ENCODE results near the gene UBE2E3.
A peak's percentile ranks its signal among the peaks of the same experiment; 100 is the strongest.

UBE2E3 gene

GRCh38 chr2:180978903-180979748 is 1.3 kb upstream of the UBE2E3 start:
- no peak for DNase-seq (ENCODE audit: low spot score)

- no peak for DNase-seq (ENCODE audit: low spot score)
Observed at GRCh38 chr2:180979749-180980105, 678 bp upstream of the UBE2E3 start.

GRCh38 chr2:180980943-180981911 is 822 bp downstream of the UBE2E3 start:
- peak; percentile 67 for DNase-seq (ENCODE audit: low spot score)

- DNase-seq (ENCODE audit: low spot score) = no peak
Observed at GRCh38 chr2:180983468-180984242, 3.2 kb downstream of the UBE2E3 start.

- no peak for DNase-seq (ENCODE audit: low spot score)
Observed at GRCh38 chr2:180985771-180986395, 5.5 kb downstream of the UBE2E3 start.

- DNase-seq (ENCODE audit: low spot score) = no peak
Observed at GRCh38 chr2:180987146-180987545, 6.7 kb downstream of the UBE2E3 start.

DNA sequence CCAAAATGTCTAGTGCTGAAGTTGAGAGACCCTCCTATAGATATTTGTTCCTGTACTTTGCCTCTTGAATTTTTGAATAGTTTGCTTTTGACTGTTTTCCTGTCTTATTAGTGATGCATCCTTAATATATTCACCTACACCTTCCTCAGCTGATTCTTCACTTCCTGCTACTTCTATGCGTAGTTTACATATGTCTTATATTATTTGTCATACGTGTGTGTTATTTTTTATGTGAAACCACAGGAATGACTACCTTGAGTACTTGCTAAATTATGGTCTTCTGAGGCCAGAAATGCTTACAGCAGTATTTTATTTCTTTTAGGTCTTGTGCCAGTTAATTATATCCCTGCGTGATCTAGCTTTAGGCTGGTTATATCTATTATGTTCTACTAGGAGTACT is 9.9 kb downstream of the UBE2E3 start:
- DNase-seq (ENCODE audit: low spot score) = no peak

GRCh38 chr2:180990794-180991193 is 10.4 kb downstream of the UBE2E3 start:
- DNase-seq (ENCODE audit: low spot score) = no peak

DNA sequence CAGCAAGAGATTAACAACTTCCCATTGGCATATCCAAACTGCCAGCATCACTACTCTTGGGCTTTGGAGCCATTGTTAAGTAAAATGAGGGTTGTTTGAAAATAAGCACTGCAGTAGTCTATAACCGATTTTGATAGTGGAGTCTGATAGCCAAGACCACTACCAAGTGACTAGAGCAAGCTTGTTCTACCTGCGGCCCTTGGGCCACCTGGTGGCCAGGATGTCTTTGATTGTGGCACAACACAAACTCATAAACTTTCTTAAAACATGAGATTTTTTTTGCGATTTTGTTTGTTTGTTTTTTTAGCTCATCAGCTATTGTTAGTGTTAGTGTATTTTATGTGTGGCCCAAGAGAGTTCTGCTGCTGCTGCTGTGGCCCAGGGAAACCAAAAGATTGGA is 11.0 kb downstream of the UBE2E3 start:
- no peak for DNase-seq (ENCODE audit: low spot score)

GRCh38 chr2:180991820-180992219 is 11.4 kb downstream of the UBE2E3 start:
- no peak for DNase-seq (ENCODE audit: low spot score)

DNA sequence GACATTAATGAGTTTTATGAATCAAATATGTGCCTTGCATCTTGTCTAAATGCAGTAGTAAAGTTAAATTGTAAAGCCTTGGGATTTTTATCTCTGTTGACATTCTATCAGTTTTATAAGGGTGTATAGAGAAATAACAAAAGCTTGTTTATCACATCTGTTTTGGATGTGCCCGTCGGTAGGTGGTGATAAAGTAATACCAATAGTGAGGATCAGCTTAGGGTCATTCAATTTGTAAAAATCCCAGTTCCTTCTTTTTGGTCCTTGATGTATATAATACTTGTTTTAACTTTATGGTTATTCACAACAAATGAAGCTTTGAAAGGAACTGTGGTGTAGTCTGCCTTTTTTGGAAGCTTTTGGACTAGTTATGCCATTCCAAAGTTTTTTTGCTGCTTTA is 12.6 kb downstream of the UBE2E3 start:
- DNase-seq (ENCODE audit: low spot score) = no peak

- no peak for DNase-seq (ENCODE audit: low spot score)
Observed at GRCh38 chr2:180999274-180999964, 19.0 kb downstream of the UBE2E3 start.

GRCh38 chr2:181004647-181005325 is 24.4 kb downstream of the UBE2E3 start:
- DNase-seq (ENCODE audit: low spot score) = no peak

GRCh38 chr2:181005326-181005655 is 24.9 kb downstream of the UBE2E3 start:
- no peak for DNase-seq (ENCODE audit: low spot score)

DNA sequence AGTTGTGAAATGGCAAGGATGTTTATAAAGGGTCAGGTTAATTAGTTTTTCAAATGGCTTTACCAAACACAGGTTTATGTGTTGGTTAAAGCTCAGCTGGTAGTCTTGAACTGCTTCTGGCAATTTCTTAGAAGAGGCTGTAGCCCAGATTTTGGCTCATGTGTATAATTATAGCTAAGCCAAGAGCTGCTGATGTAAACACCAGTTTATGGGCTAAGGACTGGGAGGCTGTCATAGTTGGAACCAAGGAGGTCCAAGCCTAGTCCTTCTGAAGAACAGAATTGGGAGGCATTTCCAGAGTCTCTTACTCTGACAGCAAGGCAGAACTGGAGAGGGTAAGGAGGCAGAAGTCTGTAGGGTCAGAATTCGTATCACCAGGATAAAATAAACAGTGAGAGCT is 25.4 kb downstream of the UBE2E3 start:
- no peak for DNase-seq (ENCODE audit: low spot score)

DNA sequence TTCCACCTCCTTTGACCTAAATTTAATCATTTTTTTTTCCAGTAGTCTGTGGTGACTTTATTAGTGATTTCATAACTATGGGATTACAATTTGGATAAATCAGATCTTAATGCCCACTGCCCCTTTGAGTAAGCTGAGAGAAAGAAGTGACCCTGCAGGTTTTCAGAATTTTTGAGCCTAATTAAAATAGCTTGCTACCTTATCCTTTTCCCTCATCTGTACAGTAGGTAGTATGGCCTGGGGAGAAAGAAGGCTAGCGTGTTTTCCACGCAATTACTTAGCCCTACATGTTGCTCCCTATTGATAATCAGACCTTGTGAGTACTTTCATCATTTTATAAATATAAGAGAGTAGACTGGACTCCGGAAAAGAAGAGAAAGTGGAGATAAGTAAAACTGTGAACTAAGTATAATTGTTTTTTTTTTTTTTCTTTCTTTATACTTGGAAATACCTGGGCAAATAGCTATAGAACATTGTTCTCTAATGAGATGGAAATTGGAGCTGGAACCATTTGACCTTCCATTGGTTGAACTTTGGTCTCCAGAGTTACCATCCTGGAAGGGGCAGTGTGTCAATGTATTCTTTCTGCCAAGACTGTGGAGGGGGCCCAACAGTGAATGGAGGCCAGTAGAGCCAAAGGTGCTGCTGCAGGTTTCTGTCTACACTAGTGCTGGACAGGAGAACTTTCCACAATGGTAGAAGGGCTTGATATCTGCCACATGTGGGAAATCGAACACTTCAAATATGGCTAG is 26.9 kb downstream of the UBE2E3 start:
- DNase-seq (ENCODE audit: low spot score) = no peak

GRCh38 chr2:181008407-181008806 is 28.0 kb downstream of the UBE2E3 start:
- DNase-seq (ENCODE audit: low spot score) = no peak

GRCh38 chr2:181021199-181021789 is 40.9 kb downstream of the UBE2E3 start:
- DNase-seq (ENCODE audit: low spot score) = no peak

- DNase-seq (ENCODE audit: low spot score) = no peak
Observed at GRCh38 chr2:181022652-181023051, 42.2 kb downstream of the UBE2E3 start.

DNA sequence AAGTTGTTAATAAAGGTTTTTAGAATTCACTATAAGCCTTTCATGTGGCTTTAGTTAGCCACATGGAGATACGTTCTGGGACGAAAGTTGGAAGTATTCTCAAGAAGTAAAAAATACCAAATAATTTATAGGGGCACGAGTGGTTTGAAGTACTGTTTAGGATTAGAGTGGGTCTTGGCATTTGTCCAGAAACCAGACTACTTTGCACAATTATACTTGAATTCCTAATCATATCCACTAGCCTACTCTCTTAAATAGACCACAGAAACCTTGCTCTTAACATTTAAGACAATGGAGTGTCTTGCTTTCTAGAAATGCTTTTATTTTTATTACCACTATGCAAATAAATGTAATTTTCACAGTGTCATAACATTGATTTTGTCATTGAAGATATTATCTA is 44.6 kb downstream of the UBE2E3 start:
- DNase-seq (ENCODE audit: low spot score) = no peak
